Forelimb muscle (tissue), 1 donor: ENCODE measurements around the gene OR2T5. TPM values are rescaled to one million over a fixed set of nuclear protein-coding genes. Genes with fewer than 3 reads are reported as not detected.
"Not testable (repeated sequence)": the region's sequence is repeated elsewhere in the genome, so short reads cannot be mapped to it uniquely, and the experiment has no call there.

Experiments used
- DNase-seq: peaks from one replicate; pipeline ENCODE4 v3.0.0-alpha.2; 2013; ENCODE audit warnings: low read depth
- polyA plus RNA-seq: library from polyadenylated mRNA; unstranded; fragments of 120-200 nt; gene quantifications from one replicate; pipeline ENCODE4 v1.2.1, GENCODE V29; 2013; ENCODE audit not compliant: insufficient read length

The OR2T5 gene
- polyA plus RNA-seq, 1 donor: not detected

DNA sequence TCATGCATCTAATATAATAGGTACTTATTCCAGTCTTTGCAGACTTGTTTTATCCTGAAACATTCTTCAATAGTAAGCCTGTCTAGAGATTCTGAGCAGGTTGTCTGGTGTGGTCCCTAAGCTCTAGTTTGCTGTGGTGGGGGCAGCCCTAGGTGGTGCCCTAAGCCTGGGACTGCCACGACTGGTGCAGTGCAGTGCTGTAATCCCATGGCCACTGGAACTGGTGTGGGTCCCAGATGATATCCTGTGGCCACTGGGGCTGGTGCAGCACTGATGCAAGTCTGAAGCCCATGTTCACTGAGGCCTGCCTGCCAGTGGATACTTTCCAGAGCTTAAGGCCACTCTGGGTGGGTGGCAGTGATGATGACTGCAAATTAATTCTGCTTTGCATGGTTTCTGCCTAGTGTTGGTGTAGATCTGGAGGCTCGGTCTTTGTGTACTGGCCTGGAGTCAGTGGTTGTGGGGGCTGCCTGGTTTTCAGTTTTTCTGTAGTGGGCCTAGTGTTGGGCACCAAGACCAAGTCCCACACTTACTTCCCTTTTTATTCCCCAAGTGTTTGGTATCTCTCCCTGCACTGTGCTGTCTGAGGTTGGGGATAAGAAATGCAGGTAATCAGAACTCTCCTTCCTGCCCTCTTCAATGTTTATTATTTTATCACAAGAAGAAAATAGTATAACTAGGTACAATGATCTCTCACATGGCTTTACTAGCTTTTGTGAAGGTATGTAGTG, 12.1 kb downstream of the OR2T5 start:
- DNase-seq: not testable (repeated sequence)

DNA sequence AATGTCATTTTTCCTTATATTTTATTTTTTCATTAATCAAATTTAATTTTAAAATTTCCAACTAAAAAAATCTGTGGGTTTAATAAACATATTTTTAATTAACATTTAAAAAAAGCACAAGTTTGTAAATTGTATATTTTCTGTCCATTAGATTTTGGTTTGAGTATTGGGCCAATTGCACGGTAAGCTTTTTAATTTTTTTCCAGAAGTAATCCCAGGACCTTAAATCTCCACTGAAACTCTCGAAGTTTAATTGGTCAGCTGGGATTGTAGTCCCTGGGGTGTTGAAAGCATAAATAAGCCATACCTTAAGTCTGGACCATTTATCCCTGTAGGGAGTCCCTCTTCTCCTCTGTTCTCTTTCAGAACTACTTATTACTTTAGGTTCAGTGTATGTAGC, 19.4 kb downstream of the OR2T5 start, which contains the start of gene OR2G6:
Gene OR2G6 (plus strand): TSS at position 301 of the 400 bp plus-strand sequence. CDS start 13,574 bp downstream, outside the sequence.
- DNase-seq: not testable (repeated sequence)

DNA sequence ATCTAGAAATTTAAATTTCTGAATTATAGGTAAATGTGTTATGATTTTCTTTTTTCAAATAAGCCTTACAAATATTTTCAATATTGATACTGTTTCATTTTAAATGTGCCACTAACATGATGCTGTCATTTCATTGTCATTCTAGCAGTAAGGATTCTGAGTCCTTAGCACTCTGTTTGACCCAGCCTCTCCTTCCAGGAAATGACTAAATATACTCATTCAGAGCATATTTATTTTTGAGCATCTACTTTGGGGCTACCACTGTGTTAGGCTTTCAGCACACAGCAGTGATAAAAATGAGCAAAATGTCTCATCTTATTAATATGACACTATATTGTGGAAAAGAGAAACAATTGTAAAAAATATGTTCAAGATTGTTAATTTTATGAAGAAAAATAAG, 21.8 kb downstream of the OR2T5 start:
- not testable (repeated sequence) for DNase-seq

DNA sequence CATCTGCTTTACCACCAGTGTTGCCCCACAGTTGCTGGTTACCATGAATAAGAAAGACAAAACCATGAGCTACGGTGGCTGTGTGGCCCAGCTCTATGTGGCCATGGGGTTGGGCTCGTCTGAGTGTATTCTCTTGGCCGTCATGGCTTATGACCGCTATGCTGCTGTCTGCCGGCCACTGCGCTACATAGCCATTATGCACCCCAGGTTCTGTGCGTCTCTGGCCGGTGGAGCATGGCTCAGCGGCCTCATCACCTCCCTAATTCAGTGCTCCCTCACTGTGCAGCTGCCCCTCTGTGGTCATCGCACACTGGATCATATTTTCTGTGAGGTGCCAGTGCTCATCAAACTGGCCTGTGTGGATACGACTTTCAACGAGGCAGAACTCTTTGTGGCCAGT, 33.5 kb downstream of the OR2T5 start:
- DNase-seq: no peak

DNA sequence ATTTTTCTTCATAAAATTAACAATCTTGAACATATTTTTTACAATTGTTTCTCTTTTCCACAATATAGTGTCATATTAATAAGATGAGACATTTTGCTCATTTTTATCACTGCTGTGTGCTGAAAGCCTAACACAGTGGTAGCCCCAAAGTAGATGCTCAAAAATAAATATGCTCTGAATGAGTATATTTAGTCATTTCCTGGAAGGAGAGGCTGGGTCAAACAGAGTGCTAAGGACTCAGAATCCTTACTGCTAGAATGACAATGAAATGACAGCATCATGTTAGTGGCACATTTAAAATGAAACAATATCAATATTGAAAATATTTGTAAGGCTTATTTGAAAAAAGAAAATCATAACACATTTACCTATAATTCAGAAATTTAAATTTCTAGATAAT, 49.1 kb downstream of the OR2T5 start:
- DNase-seq: not testable (repeated sequence)

Other genes starting within 250 kb of the OR2T5 start
- not detected for gene OR2T33, start 210.6 kb upstream of the OR2T5 start, polyA plus RNA-seq
- not detected for gene OR2T12, start 185.2 kb upstream of the OR2T5 start, polyA plus RNA-seq
- gene OR2M7, start 164.0 kb upstream of the OR2T5 start, polyA plus RNA-seq: not detected
- gene OR14C36, start 139.8 kb upstream of the OR2T5 start, polyA plus RNA-seq: not detected
- not detected for gene OR2T4, start 126.9 kb upstream of the OR2T5 start, polyA plus RNA-seq
- not detected for gene OR2T6, start 112.8 kb upstream of the OR2T5 start, polyA plus RNA-seq
- gene OR2T1, start 85.5 kb upstream of the OR2T5 start, polyA plus RNA-seq: not detected
- not detected for gene OR2T2, start 43.0 kb upstream of the OR2T5 start, polyA plus RNA-seq
- not detected for gene OR2T3, start 15.2 kb upstream of the OR2T5 start, polyA plus RNA-seq
- gene OR2G6, start 19.5 kb downstream of the OR2T5 start, polyA plus RNA-seq: not detected
- not detected for gene OR2T29, start 74.2 kb downstream of the OR2T5 start, polyA plus RNA-seq
- not detected for gene OR2T34, start 86.2 kb downstream of the OR2T5 start, polyA plus RNA-seq
- not detected for gene OR2T10, start 109.1 kb downstream of the OR2T5 start, polyA plus RNA-seq
- not detected for gene OR2T11, start 146.5 kb downstream of the OR2T5 start, polyA plus RNA-seq
- gene OR2T35, start 156.7 kb downstream of the OR2T5 start, polyA plus RNA-seq: not detected
- not detected for gene OR2T27, start 166.9 kb downstream of the OR2T5 start, polyA plus RNA-seq
- gene OR14I1, start 214.2 kb downstream of the OR2T5 start, polyA plus RNA-seq: not detected